Astrocyte of the cerebellum (primary cell): ENCODE data around the gene ACSL1.
A peak's percentile ranks its signal among the peaks of the same experiment; 100 is the strongest.

Source experiments
- DNase-seq: peaks from one replicate; pipeline ENCODE4 v3.0.0-alpha.2; 2011; ENCODE audit warnings: low read depth
- H3K4me3 ChIP-seq: 2 replicates; pipeline ENCODE4 v1.5.1; 2011; ENCODE audit warnings: mild to moderate bottlenecking, low read depth, low read length, moderate library complexity
- in situ Hi-C: cut with HindIII; loops from 2 replicates; pipeline ENCODE4 v1.10.0; 2017; ENCODE audit warnings: low sequenced_read_pairs
- TF ChIP-seq, protein P1 (sequence below): IDR thresholded peaks from 2 replicates; pipeline ENCODE4 v1.5.1; 2012; ENCODE audit warnings: low read length, low read depth, moderate library complexity, mild to moderate bottlenecking; ENCODE audit errors: missing control alignments

Gene ACSL1

DNA sequence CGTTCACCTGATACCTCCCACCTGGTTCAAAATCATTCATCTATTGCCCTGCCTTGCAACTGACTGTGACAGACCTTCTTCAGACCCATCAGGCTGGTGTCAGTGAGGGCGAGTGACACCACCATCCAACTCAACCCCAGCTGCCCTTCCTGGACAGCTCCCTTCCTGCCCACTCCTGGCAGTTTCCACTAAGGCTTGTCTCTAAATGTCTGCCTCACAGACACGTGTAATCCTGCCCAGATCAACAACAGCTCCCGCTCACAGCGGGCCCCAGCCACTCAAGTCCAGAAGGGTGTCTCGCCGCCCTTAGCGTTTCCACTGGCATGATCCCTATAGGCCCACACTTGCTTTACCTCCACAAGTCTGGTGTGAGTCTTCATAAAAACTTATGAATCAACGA is 28.9 kb downstream of the ACSL1 start:
- H3K4me3 ChIP-seq, result no peak overlapping the region
- DNase-seq, result no peak
- TF ChIP-seq, protein P1, sequence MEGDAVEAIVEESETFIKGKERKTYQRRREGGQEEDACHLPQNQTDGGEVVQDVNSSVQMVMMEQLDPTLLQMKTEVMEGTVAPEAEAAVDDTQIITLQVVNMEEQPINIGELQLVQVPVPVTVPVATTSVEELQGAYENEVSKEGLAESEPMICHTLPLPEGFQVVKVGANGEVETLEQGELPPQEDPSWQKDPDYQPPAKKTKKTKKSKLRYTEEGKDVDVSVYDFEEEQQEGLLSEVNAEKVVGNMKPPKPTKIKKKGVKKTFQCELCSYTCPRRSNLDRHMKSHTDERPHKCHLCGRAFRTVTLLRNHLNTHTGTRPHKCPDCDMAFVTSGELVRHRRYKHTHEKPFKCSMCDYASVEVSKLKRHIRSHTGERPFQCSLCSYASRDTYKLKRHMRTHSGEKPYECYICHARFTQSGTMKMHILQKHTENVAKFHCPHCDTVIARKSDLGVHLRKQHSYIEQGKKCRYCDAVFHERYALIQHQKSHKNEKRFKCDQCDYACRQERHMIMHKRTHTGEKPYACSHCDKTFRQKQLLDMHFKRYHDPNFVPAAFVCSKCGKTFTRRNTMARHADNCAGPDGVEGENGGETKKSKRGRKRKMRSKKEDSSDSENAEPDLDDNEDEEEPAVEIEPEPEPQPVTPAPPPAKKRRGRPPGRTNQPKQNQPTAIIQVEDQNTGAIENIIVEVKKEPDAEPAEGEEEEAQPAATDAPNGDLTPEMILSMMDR, result no peak
- in situ Hi-C loops, result no loop called here

DNA sequence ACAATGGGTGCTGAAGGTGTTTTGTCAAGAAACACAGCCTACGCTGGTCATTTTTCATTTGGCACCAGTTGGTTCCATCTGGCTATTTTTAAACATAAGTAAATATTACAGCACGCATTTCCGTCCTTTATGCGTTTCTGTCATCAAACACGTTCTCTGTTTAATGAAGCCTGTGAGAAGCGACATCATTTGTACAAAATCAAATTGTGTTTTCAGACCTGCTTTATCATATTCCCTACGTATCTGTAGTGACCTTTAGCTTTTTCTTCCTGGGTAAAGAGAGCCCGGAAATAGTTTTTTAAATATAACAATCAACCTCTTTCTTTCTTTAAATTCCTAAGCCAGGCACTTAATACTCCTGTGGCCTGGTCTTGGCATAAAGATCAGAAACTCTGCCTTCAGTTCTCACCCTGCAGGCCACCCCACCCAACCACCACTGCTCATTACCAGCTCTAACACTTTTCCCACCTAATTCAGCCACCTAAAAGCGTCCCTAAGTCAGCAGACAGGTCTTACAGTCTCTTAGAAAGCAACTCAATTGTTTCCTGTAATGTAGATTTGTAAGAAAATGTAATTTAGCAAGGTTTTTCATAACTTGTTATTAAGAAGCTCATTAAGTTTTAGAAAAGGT is 30.4 kb downstream of the ACSL1 start:
- in situ Hi-C loops, result no loop called here
- no peak for DNase-seq
- H3K4me3 ChIP-seq, result no peak overlapping the region
- TF ChIP-seq, protein P1, result no peak

DNA sequence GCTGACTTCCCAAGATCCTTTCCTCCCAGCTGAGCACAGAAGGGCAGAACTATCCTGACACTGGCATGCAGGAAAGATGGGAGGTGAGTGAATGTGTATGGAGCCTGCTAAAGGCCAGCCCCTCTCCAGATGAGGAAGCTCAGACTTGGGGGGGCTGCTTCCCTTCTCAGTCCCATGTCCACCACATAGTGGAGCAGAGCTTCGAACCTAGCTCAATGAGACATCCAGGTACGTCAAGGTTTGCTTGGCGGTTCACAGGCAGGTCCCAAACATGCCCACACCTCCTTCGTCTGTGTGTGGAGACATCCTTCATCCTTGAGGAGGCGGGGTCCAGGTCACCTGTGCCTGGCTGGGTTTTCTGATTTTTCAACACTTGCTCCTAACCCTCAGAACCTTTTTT is 31.3 kb downstream of the ACSL1 start:
- H3K4me3 ChIP-seq, result no peak overlapping the region
- in situ Hi-C loops, result no loop called here
- DNase-seq, result no peak
- TF ChIP-seq, protein P1, result no peak

DNA sequence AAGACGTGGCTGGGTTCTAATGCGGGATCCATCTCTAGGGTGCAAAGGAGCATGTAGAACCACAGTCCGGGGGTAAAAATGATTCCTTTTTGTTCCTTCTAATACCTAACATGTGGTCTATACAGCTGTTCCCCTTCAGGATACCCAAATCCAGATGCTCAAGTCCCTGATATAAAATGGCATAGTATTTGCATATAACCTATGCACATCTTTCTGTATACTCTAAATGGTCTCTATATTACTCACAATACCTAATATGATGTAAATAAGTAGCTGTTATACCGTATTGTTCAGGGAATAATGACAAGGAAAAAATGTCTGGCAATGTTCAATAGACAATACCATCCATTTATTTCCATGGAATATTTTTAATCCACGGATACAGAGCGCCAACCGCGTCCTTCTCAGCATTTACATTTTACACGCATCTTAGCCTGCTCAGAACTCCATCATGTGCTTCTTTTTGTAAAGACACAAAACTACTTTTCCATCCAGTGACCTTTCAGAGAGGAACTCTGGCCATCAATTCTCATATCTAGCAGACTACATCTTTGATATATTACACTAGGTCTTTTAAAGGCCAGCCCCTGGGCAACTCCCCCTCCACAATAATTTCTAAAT is 31.9 kb downstream of the ACSL1 start:
- in situ Hi-C loops, result no loop called here
- H3K4me3 ChIP-seq, result no peak overlapping the region
- TF ChIP-seq, protein P1, result no peak
- no peak for DNase-seq

DNA sequence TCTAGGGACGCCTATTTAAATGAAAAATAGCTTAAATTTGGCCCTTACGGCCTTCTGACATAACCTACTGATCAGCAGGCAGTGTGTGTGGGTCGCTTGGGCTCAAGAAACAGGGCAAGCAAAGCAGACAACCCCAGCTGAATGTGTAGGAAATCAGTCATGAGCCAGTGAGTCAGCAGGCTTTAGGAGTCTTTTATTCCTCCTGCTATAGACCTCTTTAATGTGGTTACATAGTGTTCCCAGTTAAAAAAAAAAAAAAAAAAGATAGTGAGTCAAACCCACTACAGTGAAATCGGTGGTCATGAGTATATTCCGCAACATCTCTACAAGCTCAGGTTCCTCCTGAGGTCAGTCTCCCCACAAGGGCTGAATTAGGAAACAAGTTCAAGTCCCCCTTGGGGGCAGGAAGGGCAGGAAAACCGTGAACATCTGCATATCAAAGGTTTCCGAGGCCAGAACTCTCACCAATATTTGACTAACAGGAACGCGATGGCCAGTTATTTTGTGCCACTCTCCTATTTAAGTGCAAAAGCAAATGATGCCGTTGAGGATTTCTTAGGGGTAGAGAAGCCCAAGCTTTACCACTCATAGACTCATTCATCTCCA is 32.7 kb downstream of the ACSL1 start:
- TF ChIP-seq, protein P1, result no peak
- H3K4me3 ChIP-seq, result no peak overlapping the region
- in situ Hi-C loops, result no loop called here
- DNase-seq, result peak; percentile 91

DNA sequence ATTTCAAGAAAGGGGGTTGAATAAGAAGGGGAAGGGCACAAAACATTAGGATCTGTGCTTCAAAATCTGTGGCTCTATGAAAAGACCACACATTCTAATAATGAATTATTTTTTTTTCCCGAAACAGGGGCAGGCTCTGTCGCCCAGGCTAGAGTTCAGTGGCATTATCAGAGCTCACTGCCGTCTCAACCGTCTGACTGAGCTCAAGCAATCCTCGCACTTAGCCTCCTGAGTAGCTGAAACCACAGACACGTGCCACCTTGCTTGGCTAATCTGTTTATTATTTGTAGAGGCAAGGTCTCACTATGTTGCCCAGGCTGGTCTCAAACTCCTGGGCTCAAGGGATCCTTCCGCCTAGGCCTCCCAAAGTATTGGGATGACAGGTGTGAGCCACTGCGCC is 33.4 kb downstream of the ACSL1 start:
- in situ Hi-C loops, result no loop called here
- DNase-seq, result no peak
- H3K4me3 ChIP-seq, result no peak overlapping the region
- TF ChIP-seq, protein P1, result no peak
